GM12878 (cell line): ENCODE data around the gene ZCCHC24. TPM values are rescaled to one million over a fixed set of nuclear protein-coding genes. Genes with fewer than 3 reads are reported as not detected.

Experiments
- ATAC-seq: fragments of 200-7000 bp; cut with Tn5 transposase; 3 replicates; pipeline ENCODE4 v1.9.1; 2020; ENCODE audit warnings: mild to moderate bottlenecking, moderate library complexity
- BruUV-seq: library from RNA; stranded (reverse); fragments of 400-500 nt; replicated peaks from 2 replicates; lab custom pipeline; 2021; lab: Mats Ljungman, UMichigan
- CTCF ChIA-PET: fragments of 300-600 bp; sonication (Branson Sonifier 250); formaldehyde crosslinking; extraction: SDS; loops from one replicate; lab custom pipeline; 2021; ENCODE audit warnings: inconsistent platforms; lab: Yijun Ruan, JAX
- POLR2A ChIA-PET: fragments of 350-600 bp; formaldehyde crosslinking; extraction: SDS; loops from one replicate; lab custom pipeline; 2021; ENCODE audit warnings: inconsistent platforms; lab: Charles Lee
- RAD21 ChIA-PET: fragments of 300-600 bp; sonication (Branson Sonifier 250); formaldehyde crosslinking; loops from one replicate; lab custom pipeline; 2023; ENCODE audit warnings: antibody characterized with exemption; ENCODE audit not compliant: unreplicated experiment; lab: Charles Lee
- SMC1A ChIA-PET: fragments of 300-600 bp; sonication (Branson Sonifier 250); formaldehyde crosslinking; loops from one replicate; lab custom pipeline; 2023; ENCODE audit not compliant: unreplicated experiment, uncharacterized antibody; lab: Charles Lee
- DNase-seq: peaks from one replicate; pipeline ENCODE4 v3.0.0-alpha.2; 2011; ENCODE audit warnings: low read depth, low spot score
- FAIRE-seq: peaks from 3 replicates; lab custom pipeline; 2011; peaks lifted over from hg19 to GRCh38; lab: Jason Lieb, UNC
- H2AFZ ChIP-seq: 2 replicates; pipeline ENCODE4 v1.6.0; 2011; ENCODE audit warnings: low read depth, low read length, control low read depth; ENCODE audit not compliant: control insufficient read depth
- H3K27ac ChIP-seq: 2 replicates; pipeline ENCODE4 v1.5.1; 2011; ENCODE audit warnings: control low read depth; ENCODE audit not compliant: control insufficient read depth, insufficient read depth
- H3K27me3 ChIP-seq, 2 experiments: replicated peaks in 1 of 2; 2 replicates each; pipeline versions ENCODE4 v1.6.0 to v1.6.1; 2011; ENCODE audit warnings: low read length in 1 of 2; ENCODE audit not compliant: control insufficient read depth in 2 of 2, insufficient read depth in 2 of 2
- H3K36me3 ChIP-seq, 2 experiments: 2 replicates each; pipeline ENCODE4 v1.5.1; 2011; ENCODE audit warnings: low read length in 1 of 2; ENCODE audit not compliant: control insufficient read depth in 2 of 2, insufficient read depth in 2 of 2
- H3K4me1 ChIP-seq: 2 replicates; pipeline ENCODE4 v1.6.1; 2011; ENCODE audit warnings: mild to moderate bottlenecking, low read length, moderate library complexity, mixed read lengths; ENCODE audit not compliant: control insufficient read depth, insufficient read depth
- H3K4me2 ChIP-seq: 2 replicates; pipeline ENCODE4 v1.6.0; 2011; ENCODE audit warnings: control low read depth; ENCODE audit not compliant: control insufficient read depth, insufficient read depth
- H3K4me3 ChIP-seq: fragments of 200-600 bp; sonication (generic); 2 replicates; pipeline ENCODE4 v1.5.1; 2016
- H3K79me2 ChIP-seq: 2 replicates; pipeline ENCODE4 v1.6.0; 2011; ENCODE audit warnings: low read length; ENCODE audit not compliant: control insufficient read depth, insufficient read depth
- H3K9ac ChIP-seq: 2 replicates; pipeline ENCODE4 v1.8.0; 2011; ENCODE audit warnings: low read length, control low read depth, mixed read lengths; ENCODE audit not compliant: control insufficient read depth, insufficient read depth
- H3K9me3 ChIP-seq: replicated peaks from 3 replicates; pipeline ENCODE4 v1.5.1; 2011; ENCODE audit warnings: mild to moderate bottlenecking, low read length; ENCODE audit not compliant: control insufficient read depth, insufficient read depth
- H4K20me1 ChIP-seq: 2 replicates; pipeline ENCODE4 v1.6.0; 2011; ENCODE audit not compliant: control insufficient read depth, insufficient read depth
- BHLHE40 ChIP-seq, 2 experiments: fragments of 450-650 bp in 1 of 2; IDR thresholded peaks; 2 replicates each; pipeline ENCODE4 v1.6.1; 2011 to 2017; ENCODE audit warnings: low read depth in 2 of 2, borderline replicate concordance in 1 of 2, improper control_type of control experiment in 1 of 2, low read length in 1 of 2, mild to moderate bottlenecking in 1 of 2
- NBN ChIP-seq: fragments of 450-650 bp; IDR thresholded peaks from 2 replicates; pipeline ENCODE4 v1.6.1; 2016
- NFXL1 ChIP-seq: fragments of 450-650 bp; IDR thresholded peaks from 2 replicates; pipeline ENCODE4 v1.6.1; 2017; ENCODE audit warnings: antibody characterized with exemption, mild to moderate bottlenecking, borderline replicate concordance
- POU2F2 ChIP-seq: IDR thresholded peaks from 3 replicates; pipeline ENCODE4 v1.6.1; 2011; ENCODE audit warnings: low read depth, mild to moderate bottlenecking, low read length, borderline replicate concordance
- ZNF217 ChIP-seq: fragments of 450-650 bp; IDR thresholded peaks from 2 replicates; pipeline ENCODE4 v1.6.1; 2017; ENCODE audit warnings: antibody characterized with exemption, mild to moderate bottlenecking
- WGBS: methylation state at CpG from one replicate; pipeline ENCODE4 v1.1.6; 2016; ENCODE audit warnings: low lambda C conversion rate; ENCODE audit not compliant: insufficient replicate concordance, insufficient coverage; ENCODE audit errors: missing lambda C conversion rate; 5-methylcytosine and 5-hydroxymethylcytosine counted together
- in situ Hi-C: fragments of 300-500 bp; cut with MboI; formaldehyde crosslinking; loops from 9 replicates; pipeline ENCODE4 v1.14.3; 2018; ENCODE audit warnings: mixed read lengths
- intact Hi-C: fragments of 100-400 bp; cut with micrococcal nuclease; formaldehyde crosslinking; loops from one replicate; pipeline ENCODE4 v1.14.2; 2022; ENCODE audit not compliant: unreplicated experiment
- polyA plus RNA-seq, 11 experiments: library from polyadenylated mRNA; depleted of rRNA in 4 of 11; unstranded in 6 of 11; stranded (reverse) in 5 of 11; fragments of >200 nt; fragmentation: Nextera tagmentation in 4 of 11; fragmentation: Illumina TruSeq in 1 of 11; extraction: Ambion mirVana in 4 of 11; extraction: Trizol in 1 of 11; gene quantifications; 1 replicate in 1 of 11; 2 replicates in 10 of 11; pipeline versions ENCODE4 v1.2.1 to v1.2.3, GENCODE V29; 2011 to 2016; ENCODE audit warnings: inconsistent platforms in 2 of 11, missing spikeins in 2 of 11, low read depth in 1 of 11
- total RNA-seq, 4 experiments: library from RNA; depleted of rRNA in 3 of 4; stranded (reverse); fragments of >200 nt in 3 of 4; fragmentation: Illumina TruSeq in 1 of 4; extraction: Trizol in 1 of 4; gene quantifications; 2 replicates each; pipeline versions ENCODE4 v1.2.1 to v1.2.3, GENCODE V29; 2013 to 2021
- TF ChIP-seq, protein P1 (sequence below): fragments of 450-650 bp; conservative IDR thresholded peaks from 2 replicates; pipeline ENCODE4 v1.6.1; 2017; ENCODE audit warnings: mild to moderate bottlenecking, moderate library complexity

ZCCHC24 gene
- total and polyA plus RNA-seq, 10 of the 15 experiments (the other 5 are each of a cell fraction or from before 2014, with no cell fraction given): 0.02 to 0.62 (median 0.04) TPM; not detected in 4

DNA sequence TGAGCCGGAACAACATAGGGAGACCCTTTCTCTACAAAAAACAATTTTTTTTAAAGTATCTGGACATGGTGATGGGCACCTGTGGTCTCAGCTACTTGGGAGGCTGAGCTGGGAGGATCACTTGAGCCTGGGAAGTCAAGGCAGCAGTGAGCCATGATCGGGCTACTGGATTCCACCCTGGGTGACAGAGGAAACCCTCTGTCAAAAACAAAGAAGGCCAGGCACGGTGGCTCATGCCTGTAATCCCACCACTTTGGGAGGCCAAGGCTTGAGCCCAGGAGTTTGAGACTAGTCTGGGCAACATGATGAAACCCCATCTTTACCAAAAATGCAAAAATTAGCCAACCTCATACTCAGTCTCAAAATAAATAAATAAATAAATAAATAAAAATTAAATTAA is 19.9 kb upstream of the ZCCHC24 start:
- CTCF ChIA-PET: no interaction called here

DNA sequence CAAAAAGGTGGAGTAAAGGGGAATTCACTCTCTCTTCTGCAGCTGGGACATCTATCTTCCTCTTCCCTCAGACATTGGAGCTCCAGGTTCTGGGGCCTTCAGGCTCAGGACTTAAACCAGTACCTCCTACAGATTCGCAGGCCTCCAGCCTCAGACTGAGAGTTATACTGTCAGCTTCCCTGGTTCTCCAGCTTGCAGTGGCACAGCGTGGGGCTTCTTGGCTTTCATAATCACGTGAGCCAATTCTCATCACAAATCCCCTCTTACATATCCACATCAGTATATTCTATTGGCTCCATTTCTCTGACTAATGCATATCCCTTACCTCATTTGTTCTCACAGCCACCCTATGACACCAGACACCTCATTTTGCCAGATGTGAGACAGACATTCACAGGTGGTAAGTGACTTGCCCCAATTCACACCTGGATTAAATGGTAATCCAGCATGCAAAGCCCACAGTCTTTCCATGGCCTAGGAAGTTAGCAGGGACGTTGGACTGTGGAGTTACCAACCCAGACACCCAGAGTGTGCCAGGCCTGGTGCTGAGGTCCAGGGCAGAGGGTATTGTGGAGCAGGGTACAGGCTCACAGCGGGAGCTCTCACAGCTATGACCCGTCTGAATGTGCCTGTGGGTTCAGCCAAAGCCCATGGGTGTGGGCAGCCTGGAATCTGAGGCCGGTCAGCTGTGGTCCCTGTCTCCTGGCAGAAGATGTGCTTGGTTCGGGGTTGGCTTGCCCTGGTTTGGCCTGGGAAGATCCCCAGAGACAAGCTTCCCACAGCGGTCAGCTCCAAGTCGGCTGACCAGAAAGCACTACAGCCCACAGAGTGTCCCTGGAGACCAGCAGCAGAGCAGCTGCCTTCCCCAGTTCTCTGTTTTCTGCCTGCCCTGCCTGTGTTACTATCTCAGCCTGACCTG is 18.4 kb upstream of the ZCCHC24 start:
- CTCF ChIA-PET: interaction anchor here (1.3 to 2.6 kb wide), 3 partner anchors 9 to 90 kb away, joined by 3 to 16 read pairs (median 3); no protein-coding TSS in a partner anchor
- RAD21 ChIA-PET: no interaction called here
- H3K4me1 ChIP-seq: no peaks in the 10 kb centered on the region
- H3K79me2 ChIP-seq: no peaks in the 10 kb centered on the region
- no TSS peak for BruUV-seq
- SMC1A ChIA-PET: no interaction called here
- no peaks in the 10 kb centered on the region for H3K36me3 ChIP-seq
- FAIRE-seq (no peak), ATAC-seq (peak; percentile 31; the same call in 1 of the 3 replicates), DNase-seq (no peak)
- H2AFZ ChIP-seq: no peak overlapping the region
- in situ Hi-C loops: no loop called here
- no peak for TF ChIP-seq NBN
- TF ChIP-seq, protein P1, sequence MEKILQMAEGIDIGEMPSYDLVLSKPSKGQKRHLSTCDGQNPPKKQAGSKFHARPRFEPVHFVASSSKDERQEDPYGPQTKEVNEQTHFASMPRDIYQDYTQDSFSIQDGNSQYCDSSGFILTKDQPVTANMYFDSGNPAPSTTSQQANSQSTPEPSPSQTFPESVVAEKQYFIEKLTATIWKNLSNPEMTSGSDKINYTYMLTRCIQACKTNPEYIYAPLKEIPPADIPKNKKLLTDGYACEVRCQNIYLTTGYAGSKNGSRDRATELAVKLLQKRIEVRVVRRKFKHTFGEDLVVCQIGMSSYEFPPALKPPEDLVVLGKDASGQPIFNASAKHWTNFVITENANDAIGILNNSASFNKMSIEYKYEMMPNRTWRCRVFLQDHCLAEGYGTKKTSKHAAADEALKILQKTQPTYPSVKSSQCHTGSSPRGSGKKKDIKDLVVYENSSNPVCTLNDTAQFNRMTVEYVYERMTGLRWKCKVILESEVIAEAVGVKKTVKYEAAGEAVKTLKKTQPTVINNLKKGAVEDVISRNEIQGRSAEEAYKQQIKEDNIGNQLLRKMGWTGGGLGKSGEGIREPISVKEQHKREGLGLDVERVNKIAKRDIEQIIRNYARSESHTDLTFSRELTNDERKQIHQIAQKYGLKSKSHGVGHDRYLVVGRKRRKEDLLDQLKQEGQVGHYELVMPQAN: no peak
- TF ChIP-seq BHLHE40 (IDR thresholded peaks at IDR 0.05; ENCODE audit: borderline replicate concordance in 1 of 2, low read depth in 2 of 2, low read length in 1 of 2): peak; percentile 8 to 68; a peak in 1 of 4 replicates
- TF ChIP-seq ZNF217: no peak
- no peaks in the 10 kb centered on the region for H4K20me1 ChIP-seq
- H3K27me3 ChIP-seq: peaks cover 0 to 3% of the 10 kb centered on the region in 2 experiments; a peak in 2 of 4 replicates
- no peaks in the 10 kb centered on the region for H3K9me3 ChIP-seq
- intact Hi-C loops: no loop called here
- no peak overlapping the region for H3K9ac ChIP-seq
- WGBS: 24% methylated on average over 10 of the region's 10 CpGs
- H3K27ac ChIP-seq: no peak overlapping the region
- POLR2A ChIA-PET: no interaction called here
- H3K4me2 ChIP-seq: no peak overlapping the region
- H3K4me3 ChIP-seq: no peak overlapping the region

More for the DNA sequence above, 19.9 kb upstream of the ZCCHC24 start:
- Histone ChIP-seq H3K4me2 (no peak overlapping the region), H4K20me1 (no peaks in the 10 kb centered on the region), H3K9me3 (no peaks in the 10 kb centered on the region), H2AFZ (no peak overlapping the region), H3K4me3 (no peak overlapping the region), H3K27me3 (no peaks in the 10 kb centered on the region; a peak in 2 of 4 replicates), H3K9ac (no peak overlapping the region), H3K36me3 (no peaks in the 10 kb centered on the region), H3K27ac (no peak overlapping the region), H3K4me1 (no peaks in the 10 kb centered on the region), H3K79me2 (no peaks in the 10 kb centered on the region)
- in situ Hi-C loops: loop anchor here (5.0 kb wide), 1 partner anchor 88 kb away; no protein-coding TSS in a partner anchor
- DNase-seq (no peak), ATAC-seq (no peak), FAIRE-seq (no peak)
- POLR2A ChIA-PET: no interaction called here
- intact Hi-C loops: no loop called here
- RAD21 ChIA-PET: interaction anchor here (0.6 kb wide), 1 partner anchor 257 kb away, joined by 3 read pairs; no protein-coding TSS in a partner anchor
- no TSS peak for BruUV-seq
- 40% methylated on average over 3 of the region's 3 CpGs for WGBS
- TF ChIP-seq POU2F2 (no peak), NFXL1 (no peak)
- SMC1A ChIA-PET: no interaction called here
